Neural cell (in vitro differentiated cells): ENCODE data around the gene VPREB1.

ENCODE experiments used
- REST ChIP-seq: IDR thresholded peaks from 2 replicates; pipeline ENCODE4 v1.6.1; 2012; ENCODE audit warnings: borderline replicate concordance
- TAF1 ChIP-seq: IDR thresholded peaks from 2 replicates; pipeline ENCODE4 v1.6.1; 2012; ENCODE audit warnings: low read depth
- TF ChIP-seq, protein P1 (sequence below): fragments of 450-650 bp; IDR thresholded peaks from 2 replicates; pipeline ENCODE4 v1.5.1; 2014; ENCODE audit warnings: antibody characterized with exemption, mild to moderate bottlenecking, moderate library complexity; ENCODE audit not compliant: poor library complexity, severe bottlenecking

DNA sequence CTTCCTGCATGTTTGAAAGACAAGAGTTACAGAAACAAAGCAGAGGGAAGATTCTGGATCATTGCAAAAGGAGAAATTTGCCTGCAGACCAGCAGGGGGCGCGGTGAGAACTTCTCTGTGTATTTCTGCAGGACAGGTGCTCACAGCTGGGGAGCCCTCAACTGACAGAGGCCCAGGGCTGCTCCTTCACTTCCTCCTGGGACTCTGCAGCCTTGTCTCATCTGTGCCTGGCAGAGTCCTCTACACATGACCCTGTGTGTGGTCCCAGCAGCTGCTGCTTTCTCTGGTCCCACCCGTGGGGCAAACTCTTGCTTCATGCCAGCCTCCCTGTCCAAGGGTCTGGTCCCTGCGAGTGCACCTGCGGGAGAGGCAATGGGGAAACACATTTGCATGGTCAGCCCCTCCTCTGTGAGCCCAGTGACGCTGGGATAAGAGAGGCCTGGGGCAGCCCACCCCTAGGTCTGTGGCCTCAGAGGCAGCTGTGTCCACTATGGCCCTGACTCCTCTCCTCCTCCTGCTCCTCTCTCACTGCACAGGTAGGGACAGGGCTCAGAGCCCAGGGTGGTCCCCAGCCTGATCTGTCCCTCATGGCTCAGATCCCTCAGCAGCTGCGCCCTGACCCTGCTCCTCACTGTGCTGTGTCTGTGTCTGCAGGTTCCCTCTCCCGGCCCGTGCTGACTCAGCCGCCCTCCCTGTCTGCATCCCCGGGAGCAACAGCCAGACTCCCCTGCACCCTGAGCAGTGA lies 43.2 kb upstream of the VPREB1 start:
- TF ChIP-seq REST, result no peak
- TF ChIP-seq, protein P1, sequence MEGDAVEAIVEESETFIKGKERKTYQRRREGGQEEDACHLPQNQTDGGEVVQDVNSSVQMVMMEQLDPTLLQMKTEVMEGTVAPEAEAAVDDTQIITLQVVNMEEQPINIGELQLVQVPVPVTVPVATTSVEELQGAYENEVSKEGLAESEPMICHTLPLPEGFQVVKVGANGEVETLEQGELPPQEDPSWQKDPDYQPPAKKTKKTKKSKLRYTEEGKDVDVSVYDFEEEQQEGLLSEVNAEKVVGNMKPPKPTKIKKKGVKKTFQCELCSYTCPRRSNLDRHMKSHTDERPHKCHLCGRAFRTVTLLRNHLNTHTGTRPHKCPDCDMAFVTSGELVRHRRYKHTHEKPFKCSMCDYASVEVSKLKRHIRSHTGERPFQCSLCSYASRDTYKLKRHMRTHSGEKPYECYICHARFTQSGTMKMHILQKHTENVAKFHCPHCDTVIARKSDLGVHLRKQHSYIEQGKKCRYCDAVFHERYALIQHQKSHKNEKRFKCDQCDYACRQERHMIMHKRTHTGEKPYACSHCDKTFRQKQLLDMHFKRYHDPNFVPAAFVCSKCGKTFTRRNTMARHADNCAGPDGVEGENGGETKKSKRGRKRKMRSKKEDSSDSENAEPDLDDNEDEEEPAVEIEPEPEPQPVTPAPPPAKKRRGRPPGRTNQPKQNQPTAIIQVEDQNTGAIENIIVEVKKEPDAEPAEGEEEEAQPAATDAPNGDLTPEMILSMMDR, result peak; percentile 70
- no peak for TF ChIP-seq TAF1
